ACHN (cell line): ENCODE data around the gene MUC4.

ENCODE experiments used
- DNase-seq: peaks from one replicate; pipeline ENCODE4 v3.0.0-alpha.2; 2015
- in situ Hi-C: cut with HindIII; loops from 2 replicates; pipeline ENCODE4 v1.10.0; 2017; ENCODE audit warnings: low sequenced_read_pairs, low pct_ligation_motif_present, low pct_unique_long_range_greater_than_20kb

Gene MUC4, protein sequence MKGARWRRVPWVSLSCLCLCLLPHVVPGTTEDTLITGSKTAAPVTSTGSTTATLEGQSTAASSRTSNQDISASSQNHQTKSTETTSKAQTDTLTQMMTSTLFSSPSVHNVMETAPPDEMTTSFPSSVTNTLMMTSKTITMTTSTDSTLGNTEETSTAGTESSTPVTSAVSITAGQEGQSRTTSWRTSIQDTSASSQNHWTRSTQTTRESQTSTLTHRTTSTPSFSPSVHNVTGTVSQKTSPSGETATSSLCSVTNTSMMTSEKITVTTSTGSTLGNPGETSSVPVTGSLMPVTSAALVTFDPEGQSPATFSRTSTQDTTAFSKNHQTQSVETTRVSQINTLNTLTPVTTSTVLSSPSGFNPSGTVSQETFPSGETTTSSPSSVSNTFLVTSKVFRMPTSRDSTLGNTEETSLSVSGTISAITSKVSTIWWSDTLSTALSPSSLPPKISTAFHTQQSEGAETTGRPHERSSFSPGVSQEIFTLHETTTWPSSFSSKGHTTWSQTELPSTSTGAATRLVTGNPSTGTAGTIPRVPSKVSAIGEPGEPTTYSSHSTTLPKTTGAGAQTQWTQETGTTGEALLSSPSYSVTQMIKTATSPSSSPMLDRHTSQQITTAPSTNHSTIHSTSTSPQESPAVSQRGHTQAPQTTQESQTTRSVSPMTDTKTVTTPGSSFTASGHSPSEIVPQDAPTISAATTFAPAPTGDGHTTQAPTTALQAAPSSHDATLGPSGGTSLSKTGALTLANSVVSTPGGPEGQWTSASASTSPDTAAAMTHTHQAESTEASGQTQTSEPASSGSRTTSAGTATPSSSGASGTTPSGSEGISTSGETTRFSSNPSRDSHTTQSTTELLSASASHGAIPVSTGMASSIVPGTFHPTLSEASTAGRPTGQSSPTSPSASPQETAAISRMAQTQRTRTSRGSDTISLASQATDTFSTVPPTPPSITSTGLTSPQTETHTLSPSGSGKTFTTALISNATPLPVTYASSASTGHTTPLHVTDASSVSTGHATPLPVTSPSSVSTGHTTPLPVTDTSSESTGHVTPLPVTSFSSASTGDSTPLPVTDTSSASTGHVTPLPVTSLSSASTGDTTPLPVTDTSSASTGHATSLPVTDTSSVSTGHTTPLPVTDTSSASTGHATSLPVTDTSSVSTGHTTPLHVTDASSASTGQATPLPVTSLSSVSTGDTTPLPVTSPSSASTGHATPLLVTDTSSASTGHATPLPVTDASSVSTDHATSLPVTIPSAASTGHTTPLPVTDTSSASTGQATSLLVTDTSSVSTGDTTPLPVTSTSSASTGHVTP (N-terminal part only)

DNA sequence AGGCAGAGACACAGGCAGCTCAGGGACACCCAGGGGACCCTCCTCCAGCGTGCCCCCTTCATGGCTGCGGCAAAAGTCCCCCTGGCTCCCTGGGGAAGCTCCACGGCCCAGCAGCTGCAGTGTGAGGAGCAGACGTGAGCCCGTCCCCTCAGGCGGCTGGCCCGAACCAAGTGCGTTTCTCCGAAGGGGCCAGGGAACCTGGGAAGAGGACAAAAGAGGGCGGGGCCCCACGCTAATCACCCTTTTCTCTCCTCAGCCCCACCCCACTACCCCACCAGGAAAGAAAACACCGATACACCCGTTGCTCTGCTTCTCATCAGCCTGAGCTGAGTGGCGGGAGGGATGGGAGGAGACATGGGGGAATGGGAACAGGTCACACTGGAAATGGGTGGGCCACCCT is at the start of gene MUC4:
TSS of gene MUC4 (minus strand) at position 174 of the 400 bp plus-strand sequence. CDS start at position 62, 112 bp downstream.
- in situ Hi-C loops: no loop called here
- DNase-seq: no peak

DNA sequence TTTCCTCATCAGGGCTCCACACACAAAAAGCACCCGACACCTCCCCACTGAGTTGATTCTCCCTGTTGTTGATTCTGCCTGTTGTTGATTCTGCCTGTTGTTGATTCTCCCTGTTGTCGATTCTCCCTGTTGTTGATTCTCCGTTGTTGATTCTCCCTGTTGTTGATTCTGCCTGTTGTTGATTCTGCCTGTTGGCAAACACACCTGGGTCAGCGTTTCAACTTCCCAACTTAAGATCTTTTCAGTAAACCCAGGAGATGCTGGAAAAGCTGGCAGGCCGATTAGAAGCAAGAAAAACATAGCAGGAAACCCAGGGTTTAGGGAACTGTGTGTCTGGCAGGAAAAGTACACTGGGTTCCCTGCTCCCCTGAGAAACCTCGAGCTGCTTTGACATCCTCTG is 48.7 kb upstream of the MUC4 start:
- in situ Hi-C loops: no loop called here
- DNase-seq: no peak

DNA sequence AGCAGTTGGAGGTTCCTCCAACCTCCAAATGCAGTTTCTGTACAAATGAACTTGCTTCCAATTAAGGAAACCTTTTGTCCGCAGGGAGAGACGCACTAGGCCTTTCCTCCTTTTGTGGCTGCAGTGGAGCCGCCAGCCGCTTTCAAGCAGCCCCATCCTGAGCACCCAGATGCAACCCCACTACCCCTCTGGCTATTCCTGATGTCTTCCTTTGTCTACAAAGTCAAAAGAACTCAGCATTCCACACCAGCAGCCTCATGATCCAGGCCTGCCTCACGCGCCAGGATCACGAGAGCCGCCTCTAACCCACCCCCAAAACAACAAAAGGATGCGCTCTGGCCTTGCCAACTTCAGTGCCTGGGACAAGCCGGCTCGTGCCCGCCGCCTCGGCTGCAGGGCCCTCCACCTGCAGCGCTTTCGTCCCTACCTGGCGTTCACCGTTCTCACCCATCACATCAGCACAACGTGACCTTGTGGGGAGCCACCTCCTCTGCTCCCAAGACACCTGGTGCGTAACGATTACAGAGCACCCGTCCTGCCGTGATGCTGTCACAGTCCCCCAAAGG is 48.2 kb upstream of the MUC4 start:
- no peak for DNase-seq
- in situ Hi-C loops: no loop called here

DNA sequence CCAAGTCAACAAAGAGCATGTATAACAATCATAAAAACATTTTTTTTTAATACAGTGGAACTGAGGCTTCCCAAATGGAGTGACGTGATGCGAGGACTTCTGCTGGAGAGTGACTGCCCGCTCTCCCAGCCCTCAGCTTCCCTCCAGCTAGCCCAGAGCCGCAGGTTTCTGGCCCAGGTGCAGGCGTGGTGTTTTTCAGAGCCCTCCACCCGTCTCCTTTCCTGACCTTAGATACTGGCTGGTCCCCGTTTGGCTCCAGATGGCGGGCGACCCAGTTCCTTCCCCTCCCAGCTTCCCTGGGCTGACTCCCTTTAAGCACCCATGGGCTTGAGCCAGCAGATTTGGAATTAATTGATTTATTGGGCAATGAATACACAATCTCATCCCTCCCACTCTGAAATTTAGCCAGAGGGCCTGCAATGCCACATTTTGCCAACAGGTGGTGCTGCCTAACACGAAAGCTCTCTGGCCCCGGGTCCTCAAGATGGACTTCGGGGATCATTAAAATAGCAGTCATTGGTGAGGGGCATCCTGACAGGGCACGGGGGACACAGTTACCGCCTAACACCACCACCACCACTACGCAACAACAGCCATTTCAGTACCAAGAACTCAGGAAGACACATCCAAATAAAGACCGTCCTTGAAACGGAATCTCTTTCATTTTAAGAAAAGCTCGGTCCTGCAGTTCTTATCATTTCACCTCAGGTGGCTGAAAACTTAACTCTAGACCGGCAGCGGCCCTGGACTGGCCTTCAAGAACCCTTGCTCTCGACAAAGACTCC is 47.5 kb upstream of the MUC4 start:
- in situ Hi-C loops: no loop called here
- DNase-seq: peak; percentile 56

DNA sequence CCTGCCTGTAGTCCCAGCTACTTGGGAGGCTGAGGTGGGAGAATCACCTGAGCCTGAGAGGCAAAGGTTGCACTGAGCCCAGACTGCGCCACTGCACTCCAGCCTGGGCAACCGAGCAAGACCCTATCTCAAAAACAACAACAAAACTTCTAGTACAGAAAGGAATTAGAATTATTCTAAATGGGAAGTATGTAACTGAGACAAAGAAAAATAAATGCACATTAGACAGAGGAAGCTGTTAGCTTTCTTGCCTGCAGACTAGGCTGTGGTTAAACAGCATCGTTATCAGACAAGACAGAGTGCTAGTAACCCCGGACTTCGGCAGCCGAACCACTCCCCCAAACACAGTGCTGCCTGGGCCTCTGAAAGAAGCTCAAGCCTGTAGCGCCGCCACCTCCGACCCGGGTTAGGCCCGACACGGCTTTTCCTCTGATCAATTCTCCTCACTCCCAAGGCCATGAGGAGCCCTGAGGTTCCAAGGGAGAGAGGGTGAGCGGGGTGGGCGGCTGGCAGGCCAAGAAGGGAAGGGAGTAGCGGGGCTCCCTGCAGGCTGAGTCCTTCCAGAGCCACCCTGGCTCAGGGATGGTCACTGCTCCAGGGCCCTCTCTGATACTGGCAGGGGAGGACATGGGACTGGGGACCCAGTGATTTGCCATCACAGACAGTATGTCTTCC is 44.8 kb upstream of the MUC4 start:
- in situ Hi-C loops: no loop called here
- no peak for DNase-seq

DNA sequence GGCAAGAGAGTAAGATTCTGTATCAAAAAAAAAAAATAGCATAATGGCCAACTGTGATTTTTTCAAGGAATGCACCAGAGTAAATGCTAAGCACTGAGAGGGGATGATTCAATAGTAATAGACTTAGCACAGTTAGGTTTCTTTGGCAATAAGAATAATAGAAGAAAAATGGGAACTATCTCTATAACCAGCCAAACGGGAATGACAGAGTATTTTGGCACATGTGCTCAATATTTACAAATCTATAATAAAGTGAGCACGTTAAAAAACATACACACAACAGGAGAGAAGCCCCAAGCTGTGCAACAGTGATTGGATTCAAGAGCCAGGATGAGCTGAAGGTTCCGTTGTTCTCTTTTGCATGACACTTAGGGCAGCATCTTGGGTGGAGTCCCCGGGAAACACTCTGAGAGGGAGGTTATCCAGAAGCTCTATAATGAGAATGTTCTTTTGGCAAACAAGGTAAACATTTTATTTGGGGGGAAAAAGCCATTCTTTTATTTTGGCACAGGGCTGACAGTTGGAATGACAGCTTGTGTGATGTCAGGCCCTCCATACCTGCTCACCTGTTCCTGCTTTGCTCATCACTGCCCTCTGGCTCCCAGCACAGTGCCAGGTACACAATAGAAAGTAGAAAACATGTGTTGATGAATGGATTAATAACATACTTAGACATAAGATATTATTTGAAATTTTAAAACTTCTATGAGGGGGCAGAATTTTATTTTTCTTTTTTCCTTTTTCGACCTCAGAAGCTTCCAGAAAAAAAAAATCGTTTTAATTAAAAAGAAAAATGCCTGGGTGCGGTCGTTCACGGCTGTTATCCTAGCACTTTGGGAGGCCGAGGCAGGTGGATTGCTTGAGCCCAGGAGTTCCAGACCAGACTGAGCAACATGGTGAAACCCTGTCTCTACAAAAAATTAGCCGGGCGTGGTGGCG is 44.0 kb upstream of the MUC4 start:
- in situ Hi-C loops: no loop called here

DNA sequence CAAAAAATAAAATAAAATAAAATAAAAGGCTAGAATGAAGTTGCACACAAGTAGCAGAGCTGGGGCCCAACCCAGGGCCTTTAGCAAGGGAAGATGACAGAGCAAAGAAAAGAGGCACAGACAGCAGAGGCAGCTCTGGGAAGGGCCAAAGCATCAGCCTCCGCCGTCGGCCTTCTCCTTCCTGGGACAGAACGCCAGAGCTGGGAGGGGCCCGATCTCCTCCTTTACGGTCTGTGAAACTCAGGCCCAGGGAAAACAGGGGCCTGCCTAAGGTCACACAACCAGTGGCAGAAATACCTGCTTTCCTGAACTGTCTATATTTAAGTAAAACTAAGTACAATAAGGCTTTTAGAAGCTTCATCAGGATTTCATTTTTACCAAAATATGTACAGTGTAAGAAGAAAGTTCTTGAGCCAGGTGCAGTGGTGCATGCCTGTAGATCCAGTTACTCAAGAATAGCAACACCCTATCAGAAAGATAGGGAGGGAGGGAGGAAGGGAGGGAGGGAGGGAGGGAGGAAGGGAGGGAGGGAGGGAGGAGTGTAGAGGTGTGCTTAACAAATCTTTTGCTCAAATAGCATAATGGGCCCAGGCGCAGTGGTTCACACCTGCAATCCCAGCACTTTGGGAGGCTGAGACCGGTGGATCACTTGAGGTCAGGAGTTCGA is 43.0 kb upstream of the MUC4 start:
- in situ Hi-C loops: no loop called here

More for the DNA sequence above, 44.0 kb upstream of the MUC4 start:
- DNase-seq: no peak

DNA sequence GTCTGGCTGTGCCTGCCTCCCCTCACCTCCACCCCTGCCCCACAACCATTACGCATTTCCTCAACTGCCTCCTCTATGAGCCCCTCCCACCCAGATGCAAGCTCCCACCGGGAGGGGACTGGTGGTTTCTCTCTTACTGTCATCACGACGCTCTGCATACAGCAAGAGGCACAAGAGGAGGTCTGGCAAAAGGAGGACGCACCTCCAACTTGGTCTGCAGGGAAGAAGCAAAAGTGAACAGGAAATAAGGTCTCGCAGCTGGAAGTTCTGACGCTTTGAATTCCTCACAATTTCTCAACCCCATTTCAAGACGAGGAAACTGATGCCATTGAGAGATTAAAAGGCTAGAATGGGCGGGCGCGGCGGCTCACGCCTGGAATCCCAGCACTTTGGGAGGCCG is 42.3 kb upstream of the MUC4 start:
- DNase-seq: no peak
- in situ Hi-C loops: no loop called here

More for the DNA sequence above, 43.0 kb upstream of the MUC4 start:
- DNase-seq: no peak

DNA sequence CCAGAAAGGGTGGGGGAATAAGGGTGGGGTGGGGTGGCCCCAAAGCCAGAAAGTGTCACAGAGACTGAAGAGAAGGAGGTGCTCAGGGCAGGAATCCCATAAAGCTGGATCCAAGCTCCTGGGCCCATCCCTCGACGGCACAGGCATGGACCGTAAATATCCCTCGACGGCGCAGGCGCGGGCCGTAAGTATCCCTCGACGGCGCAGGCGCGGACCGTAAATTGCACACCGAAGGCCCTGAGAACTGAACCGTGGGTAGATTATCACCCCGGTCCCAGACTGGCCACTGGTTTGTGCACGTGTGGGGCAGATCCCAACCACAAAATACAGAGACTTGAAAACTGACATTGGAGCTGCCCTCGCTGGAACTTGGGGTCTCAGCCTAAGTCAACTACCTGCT is 41.3 kb upstream of the MUC4 start:
- in situ Hi-C loops: no loop called here
- no peak for DNase-seq

DNA sequence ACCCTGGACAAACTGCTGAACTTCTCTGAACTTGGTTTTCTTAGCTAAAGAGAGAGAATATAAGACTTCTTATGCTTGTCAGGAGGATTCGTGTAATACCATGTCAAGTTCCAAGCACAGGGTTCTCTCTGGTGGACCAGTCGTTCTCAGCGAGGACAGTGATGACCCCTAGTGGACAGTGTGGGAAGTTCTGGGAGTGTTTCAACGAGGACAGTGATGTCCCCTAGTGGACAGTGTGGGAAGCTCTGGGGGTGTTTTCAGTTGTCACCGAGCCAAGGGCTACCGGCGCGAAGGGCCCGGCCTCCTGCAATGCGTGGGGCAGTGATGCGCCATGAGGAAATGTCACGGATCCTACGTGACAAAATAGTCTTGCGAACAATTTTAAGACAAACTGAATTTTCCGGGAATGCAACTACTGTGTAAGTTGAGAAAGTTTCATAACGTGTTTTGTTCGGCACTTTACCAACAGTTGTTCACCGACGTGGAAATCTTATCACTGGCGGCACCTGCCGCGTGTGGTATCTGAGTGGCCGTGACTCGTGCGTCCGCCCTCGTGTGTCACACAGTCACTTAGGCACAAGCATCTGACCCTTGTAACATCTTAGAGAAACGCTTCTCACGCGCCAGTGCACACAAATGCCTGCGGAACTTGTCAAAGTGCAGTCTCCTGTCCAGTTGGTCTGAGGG is 39.3 kb upstream of the MUC4 start:
- DNase-seq: peak; percentile 88
- in situ Hi-C loops: no loop called here

DNA sequence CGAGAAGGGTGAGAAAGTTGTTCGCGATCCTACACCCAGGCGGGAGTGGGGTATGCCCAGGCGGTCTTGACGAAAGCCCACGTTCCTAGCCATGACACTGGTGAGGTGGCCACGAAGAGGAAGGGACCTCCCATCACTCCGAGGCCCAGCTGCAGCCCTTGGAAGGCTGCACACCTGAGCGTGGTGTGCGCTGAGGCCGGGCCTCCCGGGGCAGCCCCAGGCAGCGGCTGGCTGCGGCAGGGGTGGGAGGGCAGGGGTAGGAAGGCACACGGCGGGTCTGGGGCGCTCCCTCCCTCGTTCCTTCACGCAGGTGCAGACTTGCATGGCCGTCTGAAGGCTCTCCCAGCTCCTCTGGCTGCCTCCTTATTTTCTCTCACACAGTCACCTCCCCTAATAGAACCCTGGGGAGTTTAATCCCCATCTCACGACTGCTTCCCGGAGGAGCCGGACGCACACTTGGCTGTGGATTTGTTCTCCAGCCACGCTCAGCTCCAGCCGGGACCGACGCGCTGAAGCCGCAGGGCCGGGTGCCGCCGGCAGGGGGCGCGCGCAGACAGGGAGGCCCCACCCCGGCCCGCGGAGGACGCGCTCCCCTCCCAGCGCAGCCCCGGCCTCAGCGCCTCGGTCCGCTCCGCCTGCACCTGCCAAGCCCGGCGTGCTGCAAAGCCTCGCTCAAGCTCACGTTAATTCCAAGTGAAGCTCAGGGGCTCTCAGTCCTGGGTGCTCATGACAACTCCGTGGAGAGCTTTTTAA is 37.8 kb upstream of the MUC4 start:
- DNase-seq: peak; percentile 66
- in situ Hi-C loops: no loop called here

DNA sequence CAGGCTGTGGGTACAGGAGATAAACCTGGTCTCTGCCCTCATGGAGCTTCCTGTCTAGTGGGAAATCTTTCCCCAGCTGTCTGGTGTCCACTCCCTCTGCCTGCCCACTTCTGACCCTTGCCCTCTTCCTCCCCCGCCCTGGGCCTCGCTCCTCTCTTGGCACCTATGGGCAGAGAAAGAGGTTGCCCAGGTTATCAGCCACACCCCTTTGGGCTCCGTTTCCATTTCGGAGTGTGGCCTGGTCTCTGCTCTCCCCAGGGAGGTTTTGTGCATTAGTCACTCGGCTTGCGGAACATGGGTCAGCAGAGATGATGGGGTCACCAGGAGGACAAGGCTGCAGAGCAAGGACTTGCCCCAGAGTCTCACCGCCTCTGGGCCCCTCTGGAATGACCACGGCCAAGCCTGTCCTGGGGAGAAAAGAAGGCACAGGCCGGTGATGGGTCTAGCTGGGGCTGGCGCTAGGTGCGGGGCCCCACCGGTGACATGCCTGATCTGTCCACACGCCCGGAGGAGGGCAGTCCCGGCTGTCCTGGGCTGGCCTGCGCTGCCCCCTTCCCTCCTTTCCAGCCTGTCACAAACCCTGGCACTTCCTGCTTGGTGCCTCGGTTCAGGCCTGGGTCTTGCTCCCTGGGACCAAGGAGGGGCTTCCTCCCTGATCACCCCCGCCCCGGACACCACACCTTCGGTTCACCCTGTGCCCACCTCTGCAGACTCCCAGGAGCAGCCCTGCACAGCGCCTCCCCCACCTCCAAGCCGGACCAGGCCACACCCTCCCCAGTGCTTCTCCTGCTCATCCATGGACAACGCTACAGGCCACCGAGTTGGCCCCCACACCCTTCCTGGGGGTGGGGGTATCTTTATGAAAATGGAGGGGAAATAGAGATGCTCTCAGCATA is 35.6 kb upstream of the MUC4 start:
- peak; percentile 68 for DNase-seq
- in situ Hi-C loops: no loop called here

DNA sequence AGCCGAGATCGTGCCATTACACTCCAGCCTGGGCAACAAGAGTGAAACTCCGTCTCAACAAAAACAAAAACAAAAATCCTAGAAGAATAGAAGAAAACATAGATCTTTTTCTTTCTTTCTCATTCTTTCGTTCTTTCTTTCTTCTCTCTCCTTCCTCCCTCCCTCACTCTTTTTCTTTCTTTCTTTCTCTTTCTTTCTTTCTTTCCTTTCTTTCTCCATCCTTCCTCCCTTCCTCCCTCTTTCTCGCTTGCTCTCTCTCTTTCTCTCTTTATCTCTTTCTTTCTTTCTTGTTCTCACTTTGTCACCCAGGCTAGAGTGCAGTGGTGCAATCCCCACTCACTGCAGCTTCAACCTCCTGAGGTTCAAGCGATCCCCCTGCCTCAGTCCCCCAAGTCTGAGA is 33.8 kb upstream of the MUC4 start:
- in situ Hi-C loops: no loop called here
- DNase-seq: no peak
